ENCODE data around the gene DNASE2. TPM values are rescaled to one million over a fixed set of nuclear protein-coding genes. Genes with fewer than 3 reads are reported as not detected.
"Not testable (repeated sequence)": the region's sequence is repeated elsewhere in the genome, so short reads cannot be mapped to it uniquely, and the experiment has no call there.

The DNASE2 gene
- total and polyA plus RNA-seq, 3 experiments from 2014 or later, result 20.7 to 61.6 (median 22.4) TPM

- Histone ChIP-seq H3K27ac (ENCODE audit: low read depth, low read length) (no peak overlapping the region), H3K4me3 (ENCODE audit: low read length) (no peak overlapping the region), H3K36me3 (ENCODE audit: insufficient read depth, low read length) (no peaks in the 10 kb centered on the region), H3K9me3 (ENCODE audit: low read length) (no peaks in the 10 kb centered on the region), H3K27me3 (ENCODE audit: insufficient read depth, low read length, poor library complexity, severe bottlenecking) (peaks cover 14% of the 10 kb centered on the region), H3K4me1 (ENCODE audit: insufficient read depth, low read length) (peaks cover 9% of the 10 kb centered on the region)
- DNase-seq, result peak; percentile 73 to 84 (median 80)
- POLR2A ChIA-PET, result interaction anchor here (0.5 to 0.6 kb wide), 2 partner anchors 72 to 165 kb away, joined by 3 to 7 read pairs; partner anchors contain the start of gene SYCE2
- peaks cover 0 to 8% (median 3%) of the 10 kb centered on the region in 3 donors for H3K4me1 Mint-ChIP-seq
- no peaks in the 10 kb centered on the region for H3K36me3 Mint-ChIP-seq
- CTCF ChIA-PET, result interaction anchor here (0.6 to 13.0 kb wide), 44 partner anchors 10 to 447 kb away, joined by 3 to 231 read pairs (median 3); partner anchors contain the start of genes DNASE2, GCDH, HOOK2 and MAN2B1
- H3K27me3 Mint-ChIP-seq, result peaks cover 23 to 48% of the 10 kb centered on the region in 2 donors
- H3K9me3 Mint-ChIP-seq, result no peaks in the 10 kb centered on the region
- H3K27ac Mint-ChIP-seq, result no peak overlapping the region
- peak overlapping the region in 5 of 7 donors; percentile 19 to 82 (median 28) for H3K4me3 Mint-ChIP-seq
Observed at GRCh38 chr19:12847159-12848139, 33.8 kb downstream of the DNASE2 start.

GRCh38 chr19:12846613-12847012 lies 34.6 kb downstream of the DNASE2 start:
- H3K36me3 Mint-ChIP-seq; H3K36me3 ChIP-seq (ENCODE audit: insufficient read depth, low read length); H3K27ac Mint-ChIP-seq; H3K9me3 ChIP-seq (ENCODE audit: low read length); H3K4me1 Mint-ChIP-seq; H3K4me3 Mint-ChIP-seq; H3K4me1 ChIP-seq (ENCODE audit: insufficient read depth, low read length); H3K4me3 ChIP-seq (ENCODE audit: low read length); H3K9me3 Mint-ChIP-seq; DNase-seq; POLR2A ChIA-PET; H3K27ac ChIP-seq (ENCODE audit: low read depth, low read length): not testable (repeated sequence)
- H3K27me3 Mint-ChIP-seq, result peaks cover 26 to 54% of the 10 kb centered on the region in 2 donors
- H3K27me3 ChIP-seq (ENCODE audit: insufficient read depth, low read length, poor library complexity, severe bottlenecking), result peaks cover 21% of the 10 kb centered on the region
- CTCF ChIA-PET, result interaction anchor here (0.7 to 13.0 kb wide), 30 partner anchors 9 to 285 kb away, joined by 3 to 231 read pairs (median 4); partner anchors contain the start of genes DNASE2, GCDH, HOOK2 and TRIR

- peaks cover 0 to 1% (median 0%) of the 10 kb centered on the region in 3 donors for H3K36me3 Mint-ChIP-seq
- peaks cover 0 to 6% (median 0%) of the 10 kb centered on the region in 5 donors for H3K9me3 Mint-ChIP-seq
- peaks cover 50 to 77% of the 10 kb centered on the region in 2 donors for H3K27me3 Mint-ChIP-seq
- no peak overlapping the region for H3K4me3 Mint-ChIP-seq
- Histone ChIP-seq H3K9me3 (ENCODE audit: low read length) (no peaks in the 10 kb centered on the region), H3K4me1 (ENCODE audit: insufficient read depth, low read length) (peaks cover 21% of the 10 kb centered on the region), H3K36me3 (ENCODE audit: insufficient read depth, low read length) (no peaks in the 10 kb centered on the region), H3K27ac (ENCODE audit: low read depth, low read length) (no peak overlapping the region), H3K27me3 (ENCODE audit: insufficient read depth, low read length, poor library complexity, severe bottlenecking) (peaks cover 45% of the 10 kb centered on the region), H3K4me3 (ENCODE audit: low read length) (no peak overlapping the region)
- peaks cover 17 to 30% (median 29%) of the 10 kb centered on the region in 3 donors for H3K4me1 Mint-ChIP-seq
- DNase-seq, result no peak
- no peak overlapping the region for H3K27ac Mint-ChIP-seq
- ChIA-PET POLR2A (no interaction called here), CTCF (interaction anchor here (13.0 kb wide), 1 partner anchor 81 kb away, joined by 231 read pairs; no protein-coding TSS in a partner anchor)
Observed at GRCh38 chr19:12843999-12844732, 37.1 kb downstream of the DNASE2 start.

- Histone ChIP-seq H3K4me1 (ENCODE audit: insufficient read depth, low read length) (peaks cover 28% of the 10 kb centered on the region), H3K36me3 (ENCODE audit: insufficient read depth, low read length) (no peaks in the 10 kb centered on the region), H3K27ac (ENCODE audit: low read depth, low read length) (no peak overlapping the region), H3K9me3 (ENCODE audit: low read length) (no peaks in the 10 kb centered on the region), H3K27me3 (ENCODE audit: insufficient read depth, low read length, poor library complexity, severe bottlenecking) (peaks cover 50% of the 10 kb centered on the region), H3K4me3 (ENCODE audit: low read length) (no peak overlapping the region)
- H3K4me1 Mint-ChIP-seq, result peaks cover 19 to 36% (median 32%) of the 10 kb centered on the region in 3 donors
- peaks cover 55 to 77% of the 10 kb centered on the region in 2 donors for H3K27me3 Mint-ChIP-seq
- H3K36me3 Mint-ChIP-seq, result peaks cover 0 to 1% (median 0%) of the 10 kb centered on the region in 3 donors
- ChIA-PET CTCF (interaction anchor here (13.0 kb wide), 1 partner anchor 80 kb away, joined by 231 read pairs; no protein-coding TSS in a partner anchor), POLR2A (no interaction called here)
- H3K27ac Mint-ChIP-seq, result peak overlapping the region in 1 of 8 donors; percentile 77
- H3K4me3 Mint-ChIP-seq, result no peak overlapping the region
- H3K9me3 Mint-ChIP-seq, result peaks cover 0 to 8% (median 0%) of the 10 kb centered on the region in 5 donors
- DNase-seq, result no peak
Observed at GRCh38 chr19:12843328-12843727, 37.9 kb downstream of the DNASE2 start.

- no peak overlapping the region for H3K4me3 Mint-ChIP-seq
- CTCF ChIA-PET, result no interaction called here
- H3K9me3 ChIP-seq (ENCODE audit: low read length), result no peaks in the 10 kb centered on the region
- peaks cover 58 to 77% of the 10 kb centered on the region in 2 donors for H3K27me3 Mint-ChIP-seq
- no peak overlapping the region for H3K4me3 ChIP-seq (ENCODE audit: low read length)
- H3K9me3 Mint-ChIP-seq, result peaks cover 0 to 10% (median 0%) of the 10 kb centered on the region in 5 donors
- H3K36me3 ChIP-seq (ENCODE audit: insufficient read depth, low read length), result no peaks in the 10 kb centered on the region
- H3K36me3 Mint-ChIP-seq, result peaks cover 0 to 1% (median 0%) of the 10 kb centered on the region in 3 donors
- peaks cover 57% of the 10 kb centered on the region for H3K27me3 ChIP-seq (ENCODE audit: insufficient read depth, low read length, poor library complexity, severe bottlenecking)
- POLR2A ChIA-PET, result no interaction called here
- H3K4me1 ChIP-seq (ENCODE audit: insufficient read depth, low read length), result peaks cover 28% of the 10 kb centered on the region
- no peak for DNase-seq
- no peak overlapping the region for H3K27ac ChIP-seq (ENCODE audit: low read depth, low read length)
- peaks cover 20 to 37% (median 34%) of the 10 kb centered on the region in 3 donors for H3K4me1 Mint-ChIP-seq
- no peak overlapping the region for H3K27ac Mint-ChIP-seq
Observed at GRCh38 chr19:12842511-12842910, 38.7 kb downstream of the DNASE2 start.

GRCh38 chr19:12841094-12841493 lies 40.2 kb downstream of the DNASE2 start:
- Mint-ChIP-seq H3K36me3 (peaks cover 0 to 1% (median 0%) of the 10 kb centered on the region in 3 donors), H3K4me1 (peaks cover 23 to 40% (median 33%) of the 10 kb centered on the region in 3 donors), H3K27me3 (peaks cover 64 to 78% of the 10 kb centered on the region in 2 donors), H3K9me3 (peaks cover 0 to 10% (median 0%) of the 10 kb centered on the region in 5 donors), H3K4me3 (peak overlapping the region in 6 of 7 donors; percentile 24 to 61 (median 46)), H3K27ac (peak overlapping the region in 1 of 8 donors; percentile 6)
- no peak for DNase-seq
- ChIA-PET CTCF (no interaction called here), POLR2A (no interaction called here)
- Histone ChIP-seq H3K9me3 (ENCODE audit: low read length) (no peaks in the 10 kb centered on the region), H3K4me1 (ENCODE audit: insufficient read depth, low read length) (peaks cover 24% of the 10 kb centered on the region), H3K27ac (ENCODE audit: low read depth, low read length) (no peak overlapping the region), H3K27me3 (ENCODE audit: insufficient read depth, low read length, poor library complexity, severe bottlenecking) (peaks cover 57% of the 10 kb centered on the region), H3K36me3 (ENCODE audit: insufficient read depth, low read length) (no peaks in the 10 kb centered on the region), H3K4me3 (ENCODE audit: low read length) (no peak overlapping the region)

- DNase-seq, result peak in 3 of 5 donors; percentile 18 to 53 (median 34)
- H3K36me3 Mint-ChIP-seq, result peaks cover 0 to 1% (median 0%) of the 10 kb centered on the region in 3 donors
- peak overlapping the region in 2 of 8 donors; percentile 6 to 38 for H3K27ac Mint-ChIP-seq
- Histone ChIP-seq H3K36me3 (ENCODE audit: insufficient read depth, low read length) (no peaks in the 10 kb centered on the region), H3K9me3 (ENCODE audit: low read length) (no peaks in the 10 kb centered on the region), H3K27ac (ENCODE audit: low read depth, low read length) (no peak overlapping the region), H3K27me3 (ENCODE audit: insufficient read depth, low read length, poor library complexity, severe bottlenecking) (peaks cover 64% of the 10 kb centered on the region), H3K4me3 (ENCODE audit: low read length) (no peak overlapping the region), H3K4me1 (ENCODE audit: insufficient read depth, low read length) (peaks cover 24% of the 10 kb centered on the region)
- ChIA-PET CTCF (no interaction called here), POLR2A (no interaction called here)
- peaks cover 68 to 78% of the 10 kb centered on the region in 2 donors for H3K27me3 Mint-ChIP-seq
- H3K9me3 Mint-ChIP-seq, result peaks cover 0 to 10% (median 0%) of the 10 kb centered on the region in 5 donors
- H3K4me3 Mint-ChIP-seq, result peak overlapping the region in 4 of 7 donors; percentile 40 to 70 (median 50)
- peaks cover 23 to 40% (median 33%) of the 10 kb centered on the region in 3 donors for H3K4me1 Mint-ChIP-seq
Observed at GRCh38 chr19:12840091-12841079, 40.9 kb downstream of the DNASE2 start.
